ENCODE results near the gene TEX22.

TEX22 gene

GRCh38 chr14:105385322-105385637 is 13.1 kb upstream of the TEX22 start:
- TF ChIP-seq, protein P1, sequence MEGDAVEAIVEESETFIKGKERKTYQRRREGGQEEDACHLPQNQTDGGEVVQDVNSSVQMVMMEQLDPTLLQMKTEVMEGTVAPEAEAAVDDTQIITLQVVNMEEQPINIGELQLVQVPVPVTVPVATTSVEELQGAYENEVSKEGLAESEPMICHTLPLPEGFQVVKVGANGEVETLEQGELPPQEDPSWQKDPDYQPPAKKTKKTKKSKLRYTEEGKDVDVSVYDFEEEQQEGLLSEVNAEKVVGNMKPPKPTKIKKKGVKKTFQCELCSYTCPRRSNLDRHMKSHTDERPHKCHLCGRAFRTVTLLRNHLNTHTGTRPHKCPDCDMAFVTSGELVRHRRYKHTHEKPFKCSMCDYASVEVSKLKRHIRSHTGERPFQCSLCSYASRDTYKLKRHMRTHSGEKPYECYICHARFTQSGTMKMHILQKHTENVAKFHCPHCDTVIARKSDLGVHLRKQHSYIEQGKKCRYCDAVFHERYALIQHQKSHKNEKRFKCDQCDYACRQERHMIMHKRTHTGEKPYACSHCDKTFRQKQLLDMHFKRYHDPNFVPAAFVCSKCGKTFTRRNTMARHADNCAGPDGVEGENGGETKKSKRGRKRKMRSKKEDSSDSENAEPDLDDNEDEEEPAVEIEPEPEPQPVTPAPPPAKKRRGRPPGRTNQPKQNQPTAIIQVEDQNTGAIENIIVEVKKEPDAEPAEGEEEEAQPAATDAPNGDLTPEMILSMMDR (IDR thresholded peaks at IDR 0.05), result no peak
- peak overlapping the region in 1 of 2 donors; percentile 21 for H3K27ac ChIP-seq
- no peak for DNase-seq (ENCODE audit: low spot score)
- H3K4me3 ChIP-seq, result no peak overlapping the region

DNA sequence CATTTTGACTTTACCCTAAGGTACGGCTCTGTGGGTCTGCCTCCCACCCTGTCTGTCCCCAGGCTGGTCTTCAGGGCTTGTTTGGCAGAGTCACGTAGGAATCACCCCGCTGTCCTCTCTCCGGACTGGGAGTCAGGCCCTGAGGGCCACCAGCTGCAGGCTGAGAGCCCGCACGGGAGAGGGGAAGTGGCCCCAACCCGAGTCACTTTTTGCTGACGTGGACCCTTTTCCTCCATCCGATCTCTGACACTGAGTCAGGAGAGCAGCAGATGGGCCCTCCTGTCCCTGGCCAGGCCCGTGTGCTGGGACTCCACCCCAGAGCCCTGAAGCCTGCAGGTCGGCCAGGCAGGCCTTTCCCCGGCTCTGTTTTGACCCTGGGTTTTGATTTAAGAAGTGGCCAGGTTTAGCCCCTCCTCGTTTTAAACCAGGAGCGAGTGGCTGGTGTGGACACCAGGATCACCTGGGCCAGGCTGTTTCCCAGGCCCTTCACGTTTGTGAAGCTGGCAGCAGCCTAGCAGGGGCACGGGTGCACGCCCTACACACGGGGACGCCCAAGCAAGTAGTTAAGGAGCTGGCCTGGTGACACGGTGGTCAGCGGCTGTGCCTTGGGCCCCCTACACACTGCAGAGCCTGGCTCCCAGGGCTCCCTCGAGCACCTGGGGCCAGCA is 12.5 kb upstream of the TEX22 start:
- TF ChIP-seq, protein P1 (IDR thresholded peaks at IDR 0.05), result no peak
- peak overlapping the region in 1 of 2 donors; percentile 21 for H3K27ac ChIP-seq
- no peak overlapping the region for H3K4me3 ChIP-seq
- DNase-seq (ENCODE audit: low spot score), result no peak

- TF ChIP-seq, protein P1 (IDR thresholded peaks at IDR 0.05), result no peak
- Histone ChIP-seq H3K27ac (no peak overlapping the region), H3K4me3 (no peak overlapping the region)
- no peak for DNase-seq (ENCODE audit: low spot score)
Observed at GRCh38 chr14:105386581-105387529, 11.5 kb upstream of the TEX22 start.

- TF ChIP-seq, protein P1 (IDR thresholded peaks at IDR 0.05), result no peak
- Histone ChIP-seq H3K27ac (no peak overlapping the region), H3K4me3 (no peak overlapping the region)
- no peak for DNase-seq (ENCODE audit: low spot score)
Observed at GRCh38 chr14:105387530-105387922, 10.8 kb upstream of the TEX22 start.

DNA sequence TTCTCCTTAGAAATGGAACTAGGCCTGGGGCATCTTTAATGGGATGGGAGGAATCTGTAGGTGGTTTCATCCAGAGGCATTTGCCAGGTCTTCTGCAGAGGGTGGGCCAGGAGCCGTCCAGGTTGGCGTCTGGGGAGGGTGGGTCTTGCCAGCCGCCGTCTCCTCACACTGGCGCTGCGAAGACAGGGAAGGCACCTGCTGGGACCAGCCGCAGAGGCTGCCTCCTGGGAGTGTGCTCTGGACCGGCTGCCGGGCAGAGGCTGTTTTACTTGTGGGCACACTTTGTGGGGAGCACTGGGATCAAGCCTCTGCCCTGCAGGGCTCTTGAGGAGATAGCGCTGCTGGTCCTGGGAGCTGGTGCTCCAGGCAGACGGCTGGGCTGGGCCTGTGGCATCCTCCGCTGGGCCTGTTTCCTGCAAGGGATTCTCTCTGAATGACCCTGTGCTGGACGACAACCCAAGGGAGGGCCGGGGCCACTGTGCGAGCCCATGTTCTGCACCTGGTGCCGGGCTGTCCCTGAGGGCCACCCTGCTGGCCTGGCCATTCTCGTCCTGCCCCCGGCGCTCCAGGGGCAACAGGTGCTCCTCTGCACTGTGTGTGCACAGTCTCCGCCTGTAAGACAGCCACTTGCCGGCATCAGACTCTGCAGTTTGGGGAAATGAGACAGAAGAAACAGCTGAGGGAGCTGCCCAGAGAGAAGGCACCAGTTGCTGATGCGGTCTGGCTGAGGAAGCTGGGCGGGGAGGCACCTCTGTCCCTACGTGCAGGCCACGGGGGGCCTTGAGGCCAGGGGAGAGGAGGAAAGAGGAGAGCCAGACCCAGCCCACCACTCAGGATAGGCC is 10.0 kb upstream of the TEX22 start:
- H3K27ac ChIP-seq, result peak overlapping the region in 1 of 2 donors; percentile 79
- TF ChIP-seq, protein P1 (IDR thresholded peaks at IDR 0.05), result no peak
- no peak overlapping the region for H3K4me3 ChIP-seq
- DNase-seq (ENCODE audit: low spot score), result no peak

DNA sequence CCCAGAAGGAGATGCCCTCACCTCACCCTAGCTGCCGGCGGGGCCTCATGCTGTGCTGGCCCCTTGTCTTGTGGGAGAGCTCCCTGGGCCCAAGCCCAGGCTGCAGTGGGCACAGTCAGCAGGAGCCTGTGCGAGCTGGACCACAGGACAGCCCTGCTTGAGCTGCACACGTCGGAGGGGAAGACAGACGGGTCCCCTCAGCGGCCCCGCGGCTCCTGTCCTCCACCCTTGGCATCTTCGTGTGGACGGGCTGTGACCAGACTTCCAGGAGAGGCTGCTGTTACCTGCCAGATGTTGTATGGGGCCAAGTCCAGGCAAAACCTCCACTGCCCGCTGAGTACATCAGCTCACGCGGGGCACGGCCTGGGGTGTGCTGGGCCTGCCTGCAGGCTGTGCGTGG is 9.4 kb upstream of the TEX22 start:
- H3K4me3 ChIP-seq, result no peak overlapping the region
- TF ChIP-seq, protein P1 (IDR thresholded peaks at IDR 0.05), result no peak
- peak overlapping the region in 1 of 2 donors; percentile 79 for H3K27ac ChIP-seq
- no peak for DNase-seq (ENCODE audit: low spot score)

Data from coronary artery (tissue), 2 donors.